HEK293 (cell line): Measurements from ENCODE around the gene ABCC9.

Experiments used
- BCL11B ChIP-seq: fragments of 450-650 bp; formaldehyde crosslinking; IDR thresholded peaks from 2 replicates; pipeline ENCODE4 v1.5.1; 2016; ENCODE audit warnings: low read depth, missing biosample characterization, missing genetic modification characterization
- CTCF ChIP-seq: fragments of 450-650 bp; formaldehyde crosslinking; IDR thresholded peaks from 2 replicates; pipeline ENCODE4 v1.5.1; 2016; ENCODE audit warnings: missing biosample characterization, missing genetic modification characterization
- REST ChIP-seq: fragments of 450-650 bp; formaldehyde crosslinking; IDR thresholded peaks from 2 replicates; pipeline ENCODE4 v1.5.1; 2016; ENCODE audit warnings: missing biosample characterization, missing genetic modification characterization
- TCF7L2 ChIP-seq: IDR thresholded peaks from 2 replicates; pipeline ENCODE4 v1.6.1; 2011; ENCODE audit warnings: low read depth, mild to moderate bottlenecking, inconsistent platforms, low read length, moderate library complexity, borderline replicate concordance
- ZNF121 ChIP-seq: fragments of 450-650 bp; formaldehyde crosslinking; IDR thresholded peaks from 2 replicates; pipeline ENCODE4 v1.5.1; 2016; ENCODE audit warnings: missing biosample characterization, missing genetic modification characterization
- ZNF274 ChIP-seq, 2 experiments: fragments of 200-500 bp in 1 of 2; fragments of 450-650 bp in 1 of 2; sonication (Bioruptor generic) in 1 of 2; formaldehyde crosslinking in 1 of 2; IDR thresholded peaks; 2 replicates each; pipeline versions ENCODE4 v1.5.1 to v1.6.1; 2014 to 2016; ENCODE audit warnings: borderline replicate concordance in 1 of 2, inconsistent platforms in 1 of 2, low read length in 1 of 2, missing biosample characterization in 1 of 2, missing genetic modification characterization in 1 of 2
- ZNF280C ChIP-seq: fragments of 450-650 bp; formaldehyde crosslinking; IDR thresholded peaks from 2 replicates; pipeline ENCODE4 v1.5.1; 2016; ENCODE audit warnings: missing biosample characterization, missing genetic modification characterization
- ZNF280D ChIP-seq: fragments of 450-650 bp; formaldehyde crosslinking; IDR thresholded peaks from 2 replicates; pipeline ENCODE4 v1.5.1; 2016; ENCODE audit warnings: missing biosample characterization, missing genetic modification characterization
- ZNF341 ChIP-seq: fragments of 450-650 bp; formaldehyde crosslinking; IDR thresholded peaks from 2 replicates; pipeline ENCODE4; 2016; ENCODE audit warnings: low read depth, missing biosample characterization, missing genetic modification characterization
- ZNF416 ChIP-seq: fragments of 450-650 bp; formaldehyde crosslinking; IDR thresholded peaks from 2 replicates; pipeline ENCODE4 v1.5.1; 2016; ENCODE audit warnings: missing biosample characterization, missing genetic modification characterization
- ZNF549 ChIP-seq: fragments of 450-650 bp; IDR thresholded peaks from 2 replicates; pipeline ENCODE4 v1.5.1; 2018; ENCODE audit warnings: missing biosample characterization, missing genetic modification characterization, mild to moderate bottlenecking, inconsistent platforms, moderate library complexity
- ZNF585B ChIP-seq: fragments of 450-650 bp; formaldehyde crosslinking; IDR thresholded peaks from 2 replicates; pipeline ENCODE4 v1.5.1; 2016; ENCODE audit warnings: missing biosample characterization, missing genetic modification characterization
- ZNF785 ChIP-seq: fragments of 450-650 bp; formaldehyde crosslinking; IDR thresholded peaks from 2 replicates; pipeline ENCODE4 v1.5.1; 2016; ENCODE audit warnings: missing biosample characterization, missing genetic modification characterization

GRCh38 chr12:21910657-21911056, 30.6 kb downstream of the ABCC9 start:
- TF ChIP-seq REST (tag by site-specific recombination) (no peak), ZNF341 (tag by site-specific recombination) (no peak), CTCF (tag by site-specific recombination) (no peak), ZNF280D (tag by site-specific recombination) (no peak), ZNF416 (tag by site-specific recombination) (no peak), TCF7L2 (no peak), ZNF121 (tag by site-specific recombination) (no peak), ZNF274 (IDR thresholded peaks at IDR 0.05; ENCODE audit: low read length) (no peak), ZNF274 (tag by site-specific recombination; IDR thresholded peaks at IDR 0.05; ENCODE audit: borderline replicate concordance) (no peak), BCL11B (tag by site-specific recombination) (no peak), ZNF280C (tag by site-specific recombination) (no peak), ZNF549 (no peak), ZNF785 (no peak), ZNF585B (tag by site-specific recombination) (no peak)
